SK-N-MC (cell line): ENCODE results near the gene ROMO1.
"Not testable (repeated sequence)": the region's sequence is repeated elsewhere in the genome, so short reads cannot be mapped to it uniquely, and the experiment has no call there.

Experiments
- DNase-seq: peaks from one replicate; pipeline ENCODE4 v3.0.0-alpha.2; 2011; ENCODE audit warnings: low read depth, low spot score
- H3K27ac ChIP-seq: fragments of 200-600 bp; sonication (generic); 2 replicates; pipeline ENCODE4 v1.5.1; 2016; ENCODE audit warnings: mixed run types
- H3K36me3 ChIP-seq: fragments of 200-600 bp; sonication (generic); 2 replicates; pipeline ENCODE4 v1.6.1; 2017; ENCODE audit warnings: antibody characterized with exemption, low read length, mixed read lengths; ENCODE audit not compliant: insufficient read depth
- H3K4me3 ChIP-seq: fragments of 200-600 bp; sonication (generic); 2 replicates; pipeline ENCODE4 v1.5.1; 2016
- H3K9ac ChIP-seq: fragments of 200-600 bp; sonication (generic); 2 replicates; pipeline ENCODE4 v1.8.0; 2017; ENCODE audit warnings: mixed run types, mixed read lengths; ENCODE audit not compliant: insufficient read length
- H3K9me3 ChIP-seq: fragments of 200-600 bp; sonication (generic); 2 replicates; pipeline ENCODE4 v1.6.1; 2017; ENCODE audit warnings: low read depth, mild to moderate bottlenecking, antibody characterized with exemption, low read length, moderate library complexity, mixed read lengths
- EZH2 ChIP-seq: fragments of 200-600 bp; sonication (generic); IDR thresholded peaks from one replicate; pipeline ENCODE4 v1.6.1; 2017; ENCODE audit warnings: antibody characterized with exemption
- FOXP2 ChIP-seq: optimal IDR thresholded peaks from 2 replicates; pipeline ENCODE3; 2011; ENCODE audit warnings: mild to moderate bottlenecking, moderate library complexity; ENCODE audit not compliant: insufficient read depth; ENCODE audit errors: extremely low read length, control extremely low read depth
- POLR2AphosphoS5 ChIP-seq: IDR thresholded peaks from 2 replicates; pipeline ENCODE4 v1.6.1; 2012; ENCODE audit warnings: mild to moderate bottlenecking, low read depth, low read length, borderline replicate concordance

The ROMO1 gene

GRCh38 chr20:35721621-35722020, 22.4 kb downstream of the ROMO1 start:
- TF ChIP-seq POLR2AphosphoS5: no peak
- no peak for TF ChIP-seq FOXP2
- TF ChIP-seq EZH2: no peak
- no peak overlapping the region for H3K27ac ChIP-seq

GRCh38 chr20:35723275-35723639, 24.1 kb downstream of the ROMO1 start:
- not testable (repeated sequence) for H3K4me3 ChIP-seq, DNase-seq, H3K9ac ChIP-seq, H3K9me3 ChIP-seq, H3K27ac ChIP-seq
- H3K36me3 ChIP-seq: peaks cover 96% of the 10 kb centered on the region
- peak; percentile 24; the same call in 1 of the 2 replicates for TF ChIP-seq POLR2AphosphoS5

More at GRCh38 chr20:35721621-35722020, 22.4 kb downstream of the ROMO1 start:
- Histone ChIP-seq H3K9ac (no peak overlapping the region), H3K36me3 (peaks cover 98% of the 10 kb centered on the region), H3K9me3 (no peaks in the 10 kb centered on the region), H3K4me3 (no peak overlapping the region)
- DNase-seq: no peak

- not testable (repeated sequence) for H3K9me3 ChIP-seq, H3K4me3 ChIP-seq, H3K9ac ChIP-seq, H3K27ac ChIP-seq, DNase-seq
- peaks cover 96% of the 10 kb centered on the region for H3K36me3 ChIP-seq
- TF ChIP-seq POLR2AphosphoS5: peak; percentile 0; the same call in 1 of the 2 replicates
These were observed 24.6 kb downstream of the ROMO1 start for GRCh38 chr20:35723652-35724320.

- peaks cover 96% of the 10 kb centered on the region for H3K36me3 ChIP-seq
These were observed 25.4 kb downstream of the ROMO1 start for GRCh38 chr20:35724321-35725230.

DNA sequence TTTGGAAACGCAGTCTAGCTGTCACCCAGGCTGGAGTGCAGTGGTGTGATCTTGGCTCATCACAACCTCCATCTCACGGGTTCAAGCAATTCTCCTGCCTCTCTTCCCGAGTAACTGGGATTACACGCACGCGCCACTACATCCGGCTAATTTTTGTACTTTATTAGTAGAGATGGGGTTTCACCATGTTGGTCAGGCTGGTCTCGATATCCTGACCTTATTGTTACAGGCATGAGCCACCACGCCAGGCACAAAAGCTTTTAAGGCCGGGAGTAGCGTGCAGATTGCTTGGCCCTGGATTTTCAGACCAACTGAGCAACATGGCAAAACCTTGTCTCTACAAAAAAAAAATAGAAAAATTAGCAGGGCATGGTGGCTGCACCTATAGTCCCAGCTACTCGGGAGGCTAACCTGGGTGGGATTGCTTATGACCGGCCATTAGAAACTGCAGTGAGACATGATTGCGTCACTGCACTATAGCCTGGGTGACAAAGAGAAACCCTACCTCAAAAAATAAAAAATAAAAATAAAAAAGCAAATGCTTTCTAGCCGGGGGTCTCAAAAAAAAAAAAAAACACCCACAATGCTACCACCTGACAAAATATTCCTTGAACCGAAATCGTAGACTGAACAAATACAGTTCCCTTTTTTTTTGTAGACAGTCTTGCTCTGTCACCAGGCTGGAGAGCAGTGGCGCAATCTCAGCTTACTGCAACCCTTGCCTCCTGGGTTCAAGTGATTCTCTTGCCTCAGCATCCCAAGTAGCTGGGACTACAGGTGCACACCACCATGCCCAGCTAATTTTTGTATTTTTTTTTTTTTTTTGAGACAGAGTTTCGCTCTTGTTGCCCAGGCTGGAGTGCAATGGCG, 27.9 kb downstream of the ROMO1 start:
- no peaks in the 10 kb centered on the region for H3K9me3 ChIP-seq
- no peak for TF ChIP-seq POLR2AphosphoS5
- TF ChIP-seq EZH2: no peak
- DNase-seq: no peak
- H3K4me3 ChIP-seq: no peak overlapping the region
- no peak overlapping the region for H3K9ac ChIP-seq
- H3K27ac ChIP-seq: no peak overlapping the region
- peaks cover 96% of the 10 kb centered on the region for H3K36me3 ChIP-seq

More at GRCh38 chr20:35724321-35725230, 25.4 kb downstream of the ROMO1 start:
- no peak for DNase-seq
- Histone ChIP-seq H3K9me3 (no peaks in the 10 kb centered on the region), H3K9ac (no peak overlapping the region), H3K27ac (no peak overlapping the region), H3K4me3 (no peak overlapping the region)
- TF ChIP-seq EZH2: no peak
- TF ChIP-seq FOXP2: no peak
- TF ChIP-seq POLR2AphosphoS5: no peak; the same call in 1 of the 2 replicates

GRCh38 chr20:35729283-35729807, 30.1 kb downstream of the ROMO1 start:
- no peaks in the 10 kb centered on the region for H3K9me3 ChIP-seq
- no peak overlapping the region for H3K27ac ChIP-seq
- H3K4me3 ChIP-seq: no peak overlapping the region
- H3K9ac ChIP-seq: no peak overlapping the region
- no peak for DNase-seq
- H3K36me3 ChIP-seq: peaks cover 98% of the 10 kb centered on the region
- TF ChIP-seq FOXP2 (no peak), EZH2 (no peak), POLR2AphosphoS5 (0 out of 2 replicates have a peak, but pooled peaks have one; percentile 35)

- TF ChIP-seq EZH2 (no peak), FOXP2 (no peak), POLR2AphosphoS5 (no peak)
- Histone ChIP-seq H3K9ac (no peak overlapping the region), H3K4me3 (no peak overlapping the region), H3K9me3 (no peaks in the 10 kb centered on the region), H3K27ac (no peak overlapping the region), H3K36me3 (peaks cover 98% of the 10 kb centered on the region)
- no peak for DNase-seq
These were observed 30.8 kb downstream of the ROMO1 start for GRCh38 chr20:35729836-35730582.
